Nephron (organoid): ENCODE results near the gene ZFAND3.
A peak's percentile ranks its signal among the peaks of the same experiment; 100 is the strongest.

ENCODE experiments used
- H3K27ac Mint-ChIP-seq, 3 experiments: 2 replicates each; pipeline ENCODE4 v1.8.0; 2020; ENCODE audit warnings: mixed read lengths in 3 of 3, mild to moderate bottlenecking in 2 of 3, moderate library complexity in 1 of 3
- H3K27me3 Mint-ChIP-seq: 2 replicates; pipeline ENCODE4 v1.8.0; 2021; ENCODE audit warnings: low read depth, mild to moderate bottlenecking, moderate library complexity, mixed read lengths
- H3K36me3 Mint-ChIP-seq: 2 replicates; pipeline ENCODE4 v1.8.0; 2020; ENCODE audit warnings: low read depth, mixed read lengths
- H3K4me1 Mint-ChIP-seq: 2 replicates; pipeline ENCODE4 v1.8.0; 2020; ENCODE audit warnings: mixed read lengths
- H3K4me3 Mint-ChIP-seq, 3 experiments: 2 replicates each; pipeline ENCODE4 v1.8.0; 2020; ENCODE audit warnings: mild to moderate bottlenecking in 3 of 3, mixed read lengths in 3 of 3, moderate library complexity in 2 of 3
- H3K9me3 Mint-ChIP-seq: 2 replicates; pipeline ENCODE4 v1.8.0; 2020; ENCODE audit warnings: mixed read lengths
- TF ChIP-seq, protein P1 (sequence below), 3 experiments: fragments of 200-600 bp; sonication (generic); IDR thresholded peaks; one replicate each; pipeline ENCODE4 v1.5.0; 2021; ENCODE audit warnings: antibody characterized with exemption in 3 of 3; ENCODE audit not compliant: unreplicated experiment in 3 of 3

The ZFAND3 gene

DNA sequence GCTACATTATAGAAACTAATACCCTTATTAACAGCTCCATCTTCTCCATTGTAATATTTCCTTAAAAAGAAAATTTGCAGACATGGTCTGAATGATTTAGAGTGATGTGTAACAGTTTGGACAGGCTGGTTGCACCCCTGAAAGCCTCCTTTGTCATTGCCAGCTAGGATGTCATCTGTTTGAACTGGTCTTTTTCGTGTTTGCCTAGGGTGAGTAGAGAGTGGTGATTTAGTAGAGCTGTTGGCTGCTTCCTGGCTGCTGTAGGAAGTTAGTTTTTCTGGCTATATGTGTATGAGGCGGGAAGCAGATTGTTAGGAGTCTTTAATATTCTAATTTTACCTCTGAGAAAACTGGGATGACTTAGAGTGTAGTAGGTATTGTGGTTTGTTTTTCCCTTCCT, 101.1 kb downstream of the ZFAND3 start:
- peaks cover 13% of the 10 kb centered on the region for H3K36me3 Mint-ChIP-seq
- no peak overlapping the region for H3K27ac Mint-ChIP-seq
- H3K9me3 Mint-ChIP-seq: no peaks in the 10 kb centered on the region
- peaks cover 27% of the 10 kb centered on the region for H3K4me1 Mint-ChIP-seq
- H3K4me3 Mint-ChIP-seq: no peak overlapping the region
- TF ChIP-seq, protein P1, sequence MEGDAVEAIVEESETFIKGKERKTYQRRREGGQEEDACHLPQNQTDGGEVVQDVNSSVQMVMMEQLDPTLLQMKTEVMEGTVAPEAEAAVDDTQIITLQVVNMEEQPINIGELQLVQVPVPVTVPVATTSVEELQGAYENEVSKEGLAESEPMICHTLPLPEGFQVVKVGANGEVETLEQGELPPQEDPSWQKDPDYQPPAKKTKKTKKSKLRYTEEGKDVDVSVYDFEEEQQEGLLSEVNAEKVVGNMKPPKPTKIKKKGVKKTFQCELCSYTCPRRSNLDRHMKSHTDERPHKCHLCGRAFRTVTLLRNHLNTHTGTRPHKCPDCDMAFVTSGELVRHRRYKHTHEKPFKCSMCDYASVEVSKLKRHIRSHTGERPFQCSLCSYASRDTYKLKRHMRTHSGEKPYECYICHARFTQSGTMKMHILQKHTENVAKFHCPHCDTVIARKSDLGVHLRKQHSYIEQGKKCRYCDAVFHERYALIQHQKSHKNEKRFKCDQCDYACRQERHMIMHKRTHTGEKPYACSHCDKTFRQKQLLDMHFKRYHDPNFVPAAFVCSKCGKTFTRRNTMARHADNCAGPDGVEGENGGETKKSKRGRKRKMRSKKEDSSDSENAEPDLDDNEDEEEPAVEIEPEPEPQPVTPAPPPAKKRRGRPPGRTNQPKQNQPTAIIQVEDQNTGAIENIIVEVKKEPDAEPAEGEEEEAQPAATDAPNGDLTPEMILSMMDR (IDR thresholded peaks at IDR 0.05; ENCODE audit: unreplicated experiment in 3 of 3): no peak
- H3K27me3 Mint-ChIP-seq: no peaks in the 10 kb centered on the region

DNA sequence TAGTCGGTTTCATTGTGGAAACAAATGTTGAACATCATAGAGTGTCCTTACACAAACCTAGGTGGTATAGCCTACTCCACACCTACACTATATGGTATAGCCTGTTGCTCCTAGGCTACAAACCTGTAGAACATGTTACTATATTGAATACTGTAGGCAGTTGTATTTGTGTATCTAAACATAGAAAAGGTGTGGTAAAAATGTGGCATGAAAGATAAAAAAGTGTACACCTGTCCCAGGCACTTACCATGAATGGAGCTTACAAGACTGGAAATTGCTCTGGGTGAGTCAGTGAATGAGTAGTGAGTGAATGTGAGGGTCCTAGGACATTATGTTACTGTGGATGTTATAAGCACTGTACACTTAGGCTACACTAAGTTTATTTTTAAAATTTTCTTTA, 103.0 kb downstream of the ZFAND3 start:
- no peak overlapping the region for H3K27ac Mint-ChIP-seq
- H3K4me1 Mint-ChIP-seq: peaks cover 18% of the 10 kb centered on the region
- H3K27me3 Mint-ChIP-seq: no peaks in the 10 kb centered on the region
- H3K36me3 Mint-ChIP-seq: peaks cover 5% of the 10 kb centered on the region
- TF ChIP-seq, protein P1 (IDR thresholded peaks at IDR 0.05; ENCODE audit: unreplicated experiment in 3 of 3): no peak
- no peak overlapping the region for H3K4me3 Mint-ChIP-seq
- no peaks in the 10 kb centered on the region for H3K9me3 Mint-ChIP-seq

DNA sequence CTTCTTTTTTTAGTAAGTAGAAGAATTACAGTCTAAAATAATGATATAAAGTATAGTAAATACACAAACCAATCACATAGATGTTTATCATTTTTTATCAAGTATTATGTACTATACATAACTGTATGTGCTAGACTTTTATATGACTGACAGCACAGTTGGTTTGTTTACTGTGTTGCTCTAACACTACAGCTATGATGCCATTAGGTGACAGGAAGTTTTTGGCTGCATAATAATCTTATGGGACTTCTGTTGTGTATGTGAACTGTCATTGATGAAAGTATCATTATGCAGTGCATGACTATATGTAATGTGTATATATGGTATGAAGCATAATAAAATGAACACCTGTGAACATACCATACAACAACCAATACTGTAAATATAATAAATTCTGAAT, 104.0 kb downstream of the ZFAND3 start:
- peaks cover 5% of the 10 kb centered on the region for H3K36me3 Mint-ChIP-seq
- peaks cover 17% of the 10 kb centered on the region for H3K4me1 Mint-ChIP-seq
- no peaks in the 10 kb centered on the region for H3K9me3 Mint-ChIP-seq
- TF ChIP-seq, protein P1 (IDR thresholded peaks at IDR 0.05; ENCODE audit: unreplicated experiment in 3 of 3): no peak
- no peaks in the 10 kb centered on the region for H3K27me3 Mint-ChIP-seq
- no peak overlapping the region for H3K27ac Mint-ChIP-seq
- H3K4me3 Mint-ChIP-seq: no peak overlapping the region

DNA sequence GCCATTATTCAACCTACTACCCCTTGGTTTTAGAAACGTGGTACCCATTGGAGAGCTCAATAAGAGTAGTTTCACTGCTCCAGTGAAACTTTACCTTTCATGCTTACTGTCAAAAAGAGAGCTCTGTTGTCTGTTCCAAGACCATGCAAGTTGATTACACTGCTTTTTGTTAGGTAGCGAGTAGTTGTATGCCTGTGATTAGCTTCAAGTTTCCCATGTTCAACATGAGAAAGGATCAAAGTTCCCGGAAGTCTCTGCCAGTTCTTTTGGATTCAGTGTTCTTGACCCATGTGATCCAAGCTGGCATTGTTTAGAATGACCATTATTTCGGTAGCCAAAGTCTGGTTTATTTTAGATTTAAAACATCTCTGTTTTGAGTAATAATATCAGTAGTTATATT, 107.1 kb downstream of the ZFAND3 start:
- Mint-ChIP-seq H3K27me3 (no peaks in the 10 kb centered on the region), H3K4me3 (no peak overlapping the region), H3K27ac (no peak overlapping the region), H3K9me3 (no peaks in the 10 kb centered on the region), H3K4me1 (no peaks in the 10 kb centered on the region), H3K36me3 (peaks cover 7% of the 10 kb centered on the region)
- TF ChIP-seq, protein P1 (IDR thresholded peaks at IDR 0.05; ENCODE audit: unreplicated experiment in 3 of 3): no peak

DNA sequence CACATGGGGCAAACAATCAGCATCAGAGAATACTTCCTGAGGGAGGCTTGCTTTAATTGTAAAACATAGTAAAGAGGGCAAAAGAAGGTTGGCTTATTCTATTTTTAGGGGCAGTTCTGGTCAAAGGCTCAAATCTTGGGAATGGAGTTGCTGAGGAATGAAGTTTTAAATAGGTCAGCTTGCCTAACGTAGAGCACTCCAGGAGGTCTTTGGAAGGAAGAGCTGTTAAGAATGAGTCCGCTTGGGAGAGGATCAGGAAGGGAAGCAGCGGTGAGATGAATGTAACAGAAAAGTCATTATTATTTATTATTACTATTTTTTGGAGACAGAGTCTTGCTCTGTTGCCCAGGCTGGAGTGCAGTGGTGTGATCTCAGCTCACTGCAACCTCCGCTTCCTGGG, 108.7 kb downstream of the ZFAND3 start:
- TF ChIP-seq, protein P1 (IDR thresholded peaks at IDR 0.05; ENCODE audit: unreplicated experiment in 3 of 3): no peak
- Mint-ChIP-seq H3K4me1 (no peaks in the 10 kb centered on the region), H3K27me3 (no peaks in the 10 kb centered on the region), H3K4me3 (no peak overlapping the region), H3K27ac (no peak overlapping the region), H3K9me3 (no peaks in the 10 kb centered on the region), H3K36me3 (peaks cover 7% of the 10 kb centered on the region)

DNA sequence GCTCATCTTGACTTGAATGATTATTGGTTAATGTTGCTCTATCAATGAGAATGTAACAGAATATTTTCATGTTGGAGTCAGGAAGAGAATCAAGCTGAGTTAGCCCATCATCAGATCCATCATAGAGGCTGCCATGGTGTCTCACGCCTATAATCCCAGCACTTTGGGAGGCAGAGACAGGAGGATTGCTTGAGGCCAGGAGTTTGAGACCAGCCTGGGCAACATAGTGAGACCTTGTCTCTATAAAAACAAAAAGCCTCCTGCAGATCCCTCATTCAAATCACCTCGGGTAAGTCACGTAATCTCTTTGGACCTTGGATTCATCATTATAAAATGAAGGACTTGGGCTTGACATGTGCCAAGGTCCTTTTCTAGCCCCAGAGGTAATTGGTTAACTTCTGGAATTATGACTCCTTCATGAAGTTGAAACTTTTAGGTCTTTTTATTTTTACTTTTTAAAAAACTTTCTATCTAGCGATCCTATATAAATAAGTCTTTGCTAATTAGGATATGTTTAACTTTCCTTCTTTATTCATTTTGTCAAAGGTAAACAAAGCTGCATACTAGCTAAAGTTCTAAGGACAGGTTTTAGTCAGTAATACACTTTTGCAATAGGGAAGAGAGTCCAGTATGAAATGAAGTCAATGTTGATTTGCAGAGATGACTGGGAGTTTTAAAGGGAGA, 110.9 kb downstream of the ZFAND3 start:
- Mint-ChIP-seq H3K27me3 (no peaks in the 10 kb centered on the region), H3K36me3 (peaks cover 12% of the 10 kb centered on the region), H3K4me1 (no peaks in the 10 kb centered on the region), H3K27ac (peak overlapping the region in 2 of 3 experiments; percentile 9 to 15), H3K9me3 (no peaks in the 10 kb centered on the region), H3K4me3 (no peak overlapping the region)
- TF ChIP-seq, protein P1 (IDR thresholded peaks at IDR 0.05; ENCODE audit: unreplicated experiment in 3 of 3): no peak
